Uterus (tissue), 2 donors: ENCODE results near the gene LPP.

Source experiments
- POLR2A ChIP-seq, 2 donors: fragments of 450-650 bp; IDR thresholded peaks; one replicate each; pipeline ENCODE4 v1.6.1; 2016; ENCODE audit warnings: antibody characterized with exemption in 2 of 2, mild to moderate bottlenecking in 1 of 2, moderate library complexity in 1 of 2
- TF ChIP-seq, protein P1 (sequence below), 4 experiments: fragments of 200-600 bp in 2 of 4; fragments of 450-650 bp in 2 of 4; sonication (generic) in 2 of 4; IDR thresholded peaks; one replicate each; pipeline ENCODE4 v1.5.1; 2016 to 2019; ENCODE audit warnings: antibody characterized with exemption in 4 of 4, mild to moderate bottlenecking in 2 of 4, moderate library complexity in 1 of 4

DNA sequence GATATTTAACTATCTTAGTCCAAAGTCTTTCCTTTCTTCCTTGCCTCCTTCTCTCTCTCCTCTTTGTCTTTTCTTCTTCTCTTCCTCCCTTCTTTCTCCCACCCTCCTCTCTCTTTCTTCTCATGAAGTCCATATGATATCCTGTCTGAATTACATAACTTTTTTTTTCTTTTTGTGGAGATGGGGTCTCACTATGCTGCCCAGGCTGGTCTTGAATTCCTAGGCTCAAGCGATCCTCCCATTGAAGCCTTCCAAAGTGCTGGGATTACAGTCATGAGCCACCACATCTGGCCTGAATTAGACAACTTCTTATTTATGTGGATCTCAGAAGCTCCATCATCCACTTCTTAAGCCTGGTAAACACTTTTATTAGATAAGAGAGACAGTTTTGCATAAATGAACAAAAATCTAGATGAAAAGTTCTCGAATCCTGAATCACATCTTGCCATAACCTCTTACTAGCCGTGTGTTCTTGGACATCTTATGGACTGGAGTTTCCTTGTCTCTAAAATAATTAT, 206.5 kb downstream of the LPP start:
- TF ChIP-seq, protein P1, sequence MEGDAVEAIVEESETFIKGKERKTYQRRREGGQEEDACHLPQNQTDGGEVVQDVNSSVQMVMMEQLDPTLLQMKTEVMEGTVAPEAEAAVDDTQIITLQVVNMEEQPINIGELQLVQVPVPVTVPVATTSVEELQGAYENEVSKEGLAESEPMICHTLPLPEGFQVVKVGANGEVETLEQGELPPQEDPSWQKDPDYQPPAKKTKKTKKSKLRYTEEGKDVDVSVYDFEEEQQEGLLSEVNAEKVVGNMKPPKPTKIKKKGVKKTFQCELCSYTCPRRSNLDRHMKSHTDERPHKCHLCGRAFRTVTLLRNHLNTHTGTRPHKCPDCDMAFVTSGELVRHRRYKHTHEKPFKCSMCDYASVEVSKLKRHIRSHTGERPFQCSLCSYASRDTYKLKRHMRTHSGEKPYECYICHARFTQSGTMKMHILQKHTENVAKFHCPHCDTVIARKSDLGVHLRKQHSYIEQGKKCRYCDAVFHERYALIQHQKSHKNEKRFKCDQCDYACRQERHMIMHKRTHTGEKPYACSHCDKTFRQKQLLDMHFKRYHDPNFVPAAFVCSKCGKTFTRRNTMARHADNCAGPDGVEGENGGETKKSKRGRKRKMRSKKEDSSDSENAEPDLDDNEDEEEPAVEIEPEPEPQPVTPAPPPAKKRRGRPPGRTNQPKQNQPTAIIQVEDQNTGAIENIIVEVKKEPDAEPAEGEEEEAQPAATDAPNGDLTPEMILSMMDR (IDR thresholded peaks at IDR 0.05) = no peak
- TF ChIP-seq POLR2A (IDR thresholded peaks at IDR 0.05) = no peak
